GM12873 (cell line): ENCODE data around the gene CLTA.

Experiments
- TF ChIP-seq, protein P1 (sequence below): IDR thresholded peaks from 2 replicates; pipeline ENCODE4 v1.5.1; 2012; ENCODE audit warnings: low read depth, mild to moderate bottlenecking, moderate library complexity, low read length, control low read depth; ENCODE audit not compliant: insufficient read depth; ENCODE audit errors: missing control alignments

CLTA gene

GRCh38 chr9:36145970-36146369, 44.8 kb upstream of the CLTA start:
- TF ChIP-seq, protein P1, sequence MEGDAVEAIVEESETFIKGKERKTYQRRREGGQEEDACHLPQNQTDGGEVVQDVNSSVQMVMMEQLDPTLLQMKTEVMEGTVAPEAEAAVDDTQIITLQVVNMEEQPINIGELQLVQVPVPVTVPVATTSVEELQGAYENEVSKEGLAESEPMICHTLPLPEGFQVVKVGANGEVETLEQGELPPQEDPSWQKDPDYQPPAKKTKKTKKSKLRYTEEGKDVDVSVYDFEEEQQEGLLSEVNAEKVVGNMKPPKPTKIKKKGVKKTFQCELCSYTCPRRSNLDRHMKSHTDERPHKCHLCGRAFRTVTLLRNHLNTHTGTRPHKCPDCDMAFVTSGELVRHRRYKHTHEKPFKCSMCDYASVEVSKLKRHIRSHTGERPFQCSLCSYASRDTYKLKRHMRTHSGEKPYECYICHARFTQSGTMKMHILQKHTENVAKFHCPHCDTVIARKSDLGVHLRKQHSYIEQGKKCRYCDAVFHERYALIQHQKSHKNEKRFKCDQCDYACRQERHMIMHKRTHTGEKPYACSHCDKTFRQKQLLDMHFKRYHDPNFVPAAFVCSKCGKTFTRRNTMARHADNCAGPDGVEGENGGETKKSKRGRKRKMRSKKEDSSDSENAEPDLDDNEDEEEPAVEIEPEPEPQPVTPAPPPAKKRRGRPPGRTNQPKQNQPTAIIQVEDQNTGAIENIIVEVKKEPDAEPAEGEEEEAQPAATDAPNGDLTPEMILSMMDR, result no peak

GRCh38 chr9:36146651-36147050, 44.1 kb upstream of the CLTA start:
- TF ChIP-seq, protein P1, result no peak

GRCh38 chr9:36147441-36148175, 43.1 kb upstream of the CLTA start:
- TF ChIP-seq, protein P1, result no peak

DNA sequence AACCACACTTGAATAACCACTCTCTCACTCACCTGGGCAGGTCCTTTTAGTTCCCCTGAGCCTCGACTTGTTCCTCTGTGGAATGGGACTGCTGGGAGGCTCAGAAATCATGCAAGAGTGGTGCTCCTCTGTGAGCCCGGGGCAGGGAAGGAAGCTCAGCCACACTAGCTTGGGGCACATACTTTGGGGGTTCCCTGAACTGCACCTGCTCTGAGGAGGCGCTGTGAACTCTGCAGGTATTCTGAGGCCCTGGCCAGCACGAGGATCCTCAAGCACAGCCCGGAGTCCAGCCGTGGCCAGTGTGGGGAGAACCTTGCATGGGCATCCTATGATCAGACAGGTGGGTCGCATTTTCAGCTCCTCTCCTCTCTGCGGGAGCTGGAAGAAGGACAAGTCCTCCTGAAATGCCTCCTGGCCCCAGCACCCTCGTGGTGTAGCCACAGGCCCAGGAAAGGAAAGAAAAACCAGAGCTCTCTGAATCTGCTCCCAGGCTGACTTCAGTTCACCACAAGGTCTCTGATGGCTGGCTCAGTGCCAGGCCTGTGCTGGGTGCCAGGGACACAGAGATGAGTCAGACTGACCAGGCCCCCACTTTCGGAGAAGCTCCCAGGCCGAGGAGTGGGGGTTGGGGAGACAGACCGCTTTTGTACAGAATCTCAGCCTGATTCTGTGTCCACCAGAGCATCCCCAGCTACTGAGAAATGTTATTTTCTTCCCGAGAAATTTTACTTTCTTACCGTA, 42.2 kb upstream of the CLTA start:
- TF ChIP-seq, protein P1, result no peak

GRCh38 chr9:36149197-36149596, 41.5 kb upstream of the CLTA start:
- TF ChIP-seq, protein P1, result no peak

- TF ChIP-seq, protein P1, result no peak
Observed at GRCh38 chr9:36150574-36151315, 40.0 kb upstream of the CLTA start.

DNA sequence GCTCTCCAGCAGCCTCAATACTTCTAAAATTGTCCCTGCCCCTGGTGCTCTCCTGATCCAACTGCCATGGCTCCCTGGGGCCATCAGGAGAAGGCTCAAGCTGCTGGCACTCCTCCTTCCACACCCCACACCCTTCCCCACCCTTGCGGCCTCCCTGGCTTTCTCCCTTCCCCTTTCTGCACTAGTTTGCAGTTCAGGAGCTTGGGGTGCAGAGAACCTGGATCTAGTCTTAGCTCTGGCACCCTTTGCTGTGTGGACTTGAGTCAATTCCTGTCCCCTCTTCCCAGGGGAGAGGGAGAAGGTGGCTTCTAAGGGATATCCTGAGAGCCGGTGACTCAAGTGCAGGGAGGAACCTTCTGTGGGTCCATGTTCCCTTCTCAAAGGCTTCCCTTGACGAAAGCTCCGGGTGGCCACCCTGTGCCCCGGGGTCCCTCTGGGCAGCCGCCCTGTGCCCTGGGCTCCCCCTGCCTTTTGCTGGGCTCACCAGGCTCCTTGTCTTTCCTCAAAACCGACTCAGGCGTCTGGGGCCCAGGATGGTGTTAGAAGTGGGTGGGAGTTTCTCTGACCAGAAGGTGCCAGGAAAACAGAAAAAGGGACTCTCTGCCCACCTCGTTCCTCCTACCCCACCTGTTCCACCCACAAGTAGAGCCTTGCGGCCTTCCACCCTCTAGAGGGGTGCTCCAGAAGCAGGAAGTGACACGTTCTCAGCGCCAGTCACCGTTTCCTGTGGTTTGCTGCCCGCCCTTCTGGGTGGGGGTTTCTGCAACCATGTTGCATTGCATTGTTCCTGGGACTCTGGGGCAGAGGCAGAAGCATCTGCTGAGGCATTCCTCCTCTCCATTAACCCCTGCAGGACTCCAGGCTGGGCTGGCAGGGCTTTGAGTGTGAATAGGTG, 39.2 kb upstream of the CLTA start:
- TF ChIP-seq, protein P1, result no peak
